Natural killer cell (primary cell): ENCODE results near the gene DTX3L. TPM values are rescaled to one million over a fixed set of nuclear protein-coding genes. Genes with fewer than 3 reads are reported as not detected.
A peak's percentile ranks its signal among the peaks of the same experiment; 100 is the strongest.

Experiments
- ATAC-seq, 3 donors: fragments of 150-1000 bp in 2 of 3; fragments of 200-7000 bp in 1 of 3; cut with Tn5 transposase; 1 replicate in 1 of 3; 2 replicates in 2 of 3; pipeline ENCODE4 v1.10.0; 2021; ENCODE audit warnings: mild to moderate bottlenecking in 2 of 3, moderate library complexity in 2 of 3
- DNase-seq, 2 donors: peaks; one replicate each; pipeline versions ENCODE4 v3.0.0 to v3.0.0-alpha.2; 2013 to 2021; ENCODE audit warnings: mixed read lengths in 1 of 2
- H3K27ac ChIP-seq: one replicate; pipeline ENCODE4 v1.5.1; 2013; ENCODE audit warnings: mild to moderate bottlenecking, low read length
- H3K27me3 ChIP-seq: one replicate; pipeline ENCODE4 v1.6.1; 2013; ENCODE audit warnings: low read length; ENCODE audit not compliant: control insufficient read depth, insufficient read depth
- H3K36me3 ChIP-seq: one replicate; pipeline ENCODE4 v1.6.1; 2013; ENCODE audit warnings: low read length; ENCODE audit not compliant: control insufficient read depth, insufficient read depth
- H3K4me1 ChIP-seq: one replicate; pipeline ENCODE4 v1.6.1; 2013; ENCODE audit warnings: low read length; ENCODE audit not compliant: control insufficient read depth, insufficient read depth
- H3K4me3 ChIP-seq: one replicate; pipeline ENCODE4 v1.5.1; 2013; ENCODE audit warnings: low read length
- H3K9me3 ChIP-seq: one replicate; pipeline ENCODE4 v1.6.1; 2013; ENCODE audit warnings: low read length; ENCODE audit not compliant: control insufficient read depth, insufficient read depth
- H3K27ac Mint-ChIP-seq, 2 donors: one replicate each; pipeline ENCODE4 v1.8.0; 2022; ENCODE audit warnings: mild to moderate bottlenecking in 2 of 2, mixed read lengths in 2 of 2, moderate library complexity in 1 of 2
- H3K27me3 Mint-ChIP-seq, 2 donors: one replicate each; pipeline ENCODE4 v1.8.0; 2022; ENCODE audit warnings: low read depth in 2 of 2, mixed read lengths in 2 of 2
- H3K36me3 Mint-ChIP-seq: one replicate; pipeline ENCODE4 v1.8.0; 2022; ENCODE audit warnings: mixed read lengths
- H3K4me1 Mint-ChIP-seq, 2 donors: one replicate each; pipeline ENCODE4 v1.8.0; 2022; ENCODE audit warnings: mixed read lengths in 2 of 2
- H3K4me3 Mint-ChIP-seq: one replicate; pipeline ENCODE4 v1.8.0; 2022; ENCODE audit warnings: mild to moderate bottlenecking, moderate library complexity, mixed read lengths
- H3K9me3 Mint-ChIP-seq, 2 donors: one replicate each; pipeline ENCODE4 v1.8.0; 2022; ENCODE audit warnings: mixed read lengths in 2 of 2
- CTCF ChIP-seq: fragments of 200-600 bp; IDR thresholded peaks from one replicate; pipeline ENCODE4 v1.8.0; 2022; ENCODE audit warnings: antibody characterized with exemption
- WGBS: methylation state at CpG from one replicate; pipeline ENCODE4 v1.1.7; 2013; ENCODE audit warnings: missing lambda C conversion rate; ENCODE audit not compliant: insufficient coverage; 5-methylcytosine and 5-hydroxymethylcytosine counted together
- intact Hi-C: fragments of 100-400 bp; cut with micrococcal nuclease; formaldehyde crosslinking; loops from one replicate; pipeline ENCODE4 v1.14.2; 2022
- total RNA-seq, 4 donors: library from RNA; stranded (reverse); fragments of 120-200 nt in 1 of 4; gene quantifications; one replicate each; pipeline versions ENCODE4 v1.2.3 to v1.2.4, GENCODE V29; 2013 to 2022

The DTX3L gene
- 10 to 100 TPM; 40.8 to 61.0 (median 51.8) TPM for total RNA-seq
- total RNA-seq (2013) = 57.9 TPM

- Mint-ChIP-seq H3K36me3 (peaks cover 23% of the 10 kb centered on the region), H3K27me3 (no peaks in the 10 kb centered on the region), H3K4me1 (peaks cover 77% of the 10 kb centered on the region in 2 donors), H3K27ac (peak within 1 kb of the TSS; percentile 86 to 97), H3K9me3 (no peaks in the 10 kb centered on the region), H3K4me3 (peak within 1 kb of the TSS; percentile 93)
- 0% methylated on average over 56 of the region's 56 CpGs for WGBS
- ATAC-seq (peak; percentile 91 to 97 (median 93)), DNase-seq (peak; percentile 75 to 89)
- Histone ChIP-seq H3K4me3 (peak within 1 kb of the TSS; percentile 77), H3K27me3 (no peaks in the 10 kb centered on the region), H3K4me1 (peaks cover 34% of the 10 kb centered on the region), H3K36me3 (peaks cover 33% of the 10 kb centered on the region), H3K9me3 (no peaks in the 10 kb centered on the region), H3K27ac (peak within 1 kb of the TSS; percentile 89)
- TF ChIP-seq CTCF = no peak
- intact Hi-C loops = loop anchor here (1.0 to 5.0 kb wide), 5 partner anchors 16 to 638 kb away; partner anchors contain the start of genes HSPBAP1 and SEC22A
These were observed at the start of gene DTX3L, which contains the start of gene PARP9 for GRCh38 chr3:122564155-122564912. Gene DTX3L, plus strand, starts transcription at chr3:122564338. Its CDS starts 89 bp downstream, at chr3:122564427. Gene PARP9, minus strand, starts transcription at chr3:122564300. Its CDS starts 4,680 bp downstream, at chr3:122559620.

GRCh38 chr3:122515020-122515468 is 49.1 kb upstream of the DTX3L start:
- Histone ChIP-seq H3K4me1 (peaks cover 14% of the 10 kb centered on the region), H3K9me3 (no peaks in the 10 kb centered on the region), H3K27me3 (no peaks in the 10 kb centered on the region), H3K36me3 (no peaks in the 10 kb centered on the region), H3K27ac (peak overlapping the region; percentile 97), H3K4me3 (peak overlapping the region; percentile 40)
- TF ChIP-seq CTCF = no peak
- Mint-ChIP-seq H3K9me3 (no peaks in the 10 kb centered on the region), H3K27ac (peak overlapping the region; percentile 87 to 90), H3K4me1 (peaks cover 40 to 42% of the 10 kb centered on the region in 2 donors), H3K4me3 (peak overlapping the region; percentile 85), H3K36me3 (no peaks in the 10 kb centered on the region), H3K27me3 (peaks cover 0 to 7% of the 10 kb centered on the region in 2 donors)
- 38% methylated on average over 19 of the region's 19 CpGs for WGBS
- no peak for ATAC-seq
- DNase-seq = no peak
- intact Hi-C loops = loop anchor here (10.0 kb wide), 1 partner anchor 130 kb away; the partner anchor contains the start of genes FAM162A and MIX23

- H3K36me3 Mint-ChIP-seq = no peaks in the 10 kb centered on the region
- DNase-seq (no peak), ATAC-seq (no peak)
- no peak overlapping the region for H3K27ac Mint-ChIP-seq
- H3K27me3 ChIP-seq = no peaks in the 10 kb centered on the region
- H3K9me3 ChIP-seq = no peaks in the 10 kb centered on the region
- no peak overlapping the region for H3K4me3 ChIP-seq
- H3K4me3 Mint-ChIP-seq = peak overlapping the region; percentile 2
- H3K36me3 ChIP-seq = no peaks in the 10 kb centered on the region
- peaks cover 14% of the 10 kb centered on the region for H3K4me1 ChIP-seq
- no peak overlapping the region for H3K27ac ChIP-seq
- WGBS = 96% methylated on average over 3 of the region's 3 CpGs
- H3K4me1 Mint-ChIP-seq = peaks cover 31 to 34% of the 10 kb centered on the region in 2 donors
- no peaks in the 10 kb centered on the region for H3K9me3 Mint-ChIP-seq
- no peak for TF ChIP-seq CTCF
- H3K27me3 Mint-ChIP-seq = peaks cover 0 to 7% of the 10 kb centered on the region in 2 donors
- intact Hi-C loops = loop anchor here (10.0 kb wide), 1 partner anchor 131 kb away; the partner anchor contains the start of genes FAM162A and MIX23
These were observed 48.3 kb upstream of the DTX3L start for GRCh38 chr3:122515870-122516269.
